Ovary (tissue), 9 donors: ENCODE results near the gene BEAN1. TPM values are rescaled to one million over a fixed set of nuclear protein-coding genes. Genes with fewer than 3 reads are reported as not detected.
A peak's percentile ranks its signal among the peaks of the same experiment; 100 is the strongest.

Experiments used
- DNase-seq, 5 donors: peaks; one replicate each; pipeline ENCODE4 v3.0.0-alpha.2; 2019 to 2020
- H3K27ac ChIP-seq, 2 donors: fragments of 200-600 bp; one replicate each; pipeline versions ENCODE4 v1.5.1 to v1.8.0; 2019 to 2022
- H3K27me3 ChIP-seq: fragments of 200-600 bp; one replicate; pipeline ENCODE4 v1.8.0; 2022
- H3K36me3 ChIP-seq: fragments of 200-600 bp; sonication (generic); one replicate; pipeline ENCODE4 v1.5.1; 2019
- H3K4me1 ChIP-seq: one replicate; pipeline ENCODE4 v1.8.1; 2013; ENCODE audit warnings: mild to moderate bottlenecking, moderate library complexity; ENCODE audit not compliant: insufficient read depth
- H3K4me3 ChIP-seq: fragments of 200-600 bp; sonication (generic); one replicate; pipeline ENCODE4 v1.5.1; 2017
- H3K9me3 ChIP-seq, 2 donors: fragments of 200-600 bp in 1 of 2; sonication (generic) in 1 of 2; one replicate each; pipeline versions ENCODE4 v1.5.1 to v1.8.1; 2013 to 2019; ENCODE audit warnings: mild to moderate bottlenecking in 1 of 2, moderate library complexity in 1 of 2
- CTCF ChIP-seq, 3 donors: fragments of 450-650 bp in 2 of 3; fragments of 200-600 bp in 1 of 3; IDR thresholded peaks; one replicate each; pipeline versions ENCODE4 v1.5.1 to v1.8.0; 2016 to 2022; ENCODE audit warnings: antibody characterized with exemption in 3 of 3, mild to moderate bottlenecking in 1 of 3
- EP300 ChIP-seq: sonication (generic); formaldehyde crosslinking; IDR thresholded peaks from one replicate; pipeline ENCODE4 v1.6.1; 2017; ENCODE audit warnings: antibody characterized with exemption
- POLR2A ChIP-seq: fragments of 450-650 bp; IDR thresholded peaks from one replicate; pipeline ENCODE4 v1.6.1; 2017; ENCODE audit warnings: antibody characterized with exemption, mild to moderate bottlenecking, moderate library complexity
- WGBS, 3 donors: extraction: QIAGEN DNeasy Blood & Tissue Kit in 1 of 3; methylation state at CpG; one replicate each; pipeline versions ENCODE4 v1.1.5 to v1.1.7; 2013 to 2017; 5-methylcytosine and 5-hydroxymethylcytosine counted together
- intact Hi-C, 4 donors: fragments of 100-400 bp; cut with DNase I; formaldehyde crosslinking; loops; one replicate each; pipeline versions ENCODE4 v1.11.0 to v1.15.1; 2022 to 2023
- polyA plus RNA-seq, 2 donors: library from polyadenylated mRNA; stranded (reverse); fragments of 200-250 nt in 1 of 2; fragments of 350-450 nt in 1 of 2; fragmentation: Illumina TruSeq in 1 of 2; extraction: RNeasy Lipid Tissue Mini Kit (QIAGEN cat#74804) in 1 of 2; gene quantifications; one replicate each; pipeline ENCODE4 v1.2.3, GENCODE V29; 2013 to 2014
- total RNA-seq, 7 donors: library from RNA; depleted of rRNA in 2 of 7; stranded (reverse); fragments of >200 nt in 2 of 7; fragmentation: NEBNext Ultra II Directional in 3 of 7; extraction: Animal tissue kit (Norgen Biotek cat#: 25700) in 3 of 7; gene quantifications; one replicate each; pipeline versions ENCODE4 v1.1.0 to v1.2.4, GENCODE V29; 2016 to 2023
- donor health status: DM: no; HTN: no; CAD: no; lungs with moderate emphysema.
- donor health status: DM: no; HTN: no; CAD: no.
- donor health status: Bipolar disorder and iron deficiency.
- donor health status: DM: yes; HTN: yes; CAD: no.
- donor health status: DM: no; HTN: no; CAD: no.
- donor health status: DM: yes; HTN: yes; CAD: no.

The BEAN1 gene
- total and polyA plus RNA-seq, 9 donors = 0.15 to 2.2 (median 0.61) TPM; not detected in 1

- Histone ChIP-seq H3K4me1 (no peaks in the 10 kb centered on the region), H3K9me3 (no peaks in the 10 kb centered on the region), H3K4me3 (no peak overlapping the region), H3K36me3 (no peaks in the 10 kb centered on the region), H3K27me3 (no peaks in the 10 kb centered on the region), H3K27ac (peak overlapping the region in 1 of 2 donors; percentile 27)
- WGBS, 3 donors = 74 to 80% (median 77%) methylated on average over 5 of the region's 5 CpGs
- intact Hi-C loops = loop anchor here in 3 of 4 donors (5.0 to 10.0 kb wide), 4 partner anchors 67 to 125 kb away; partner anchors contain the start of genes CKLF (in 1 of the 3) and TK2 (in 1 of the 3)
- TF ChIP-seq EP300 = no peak
- TF ChIP-seq CTCF (IDR thresholded peaks at IDR 0.05) = no peak
- peak in 3 of 5 donors; percentile 9 to 34 (median 14) for DNase-seq
Measured at GRCh38 chr16:66487580-66488275, 60.6 kb downstream of the BEAN1 start.

GRCh38 chr16:66488505-66488904, 61.4 kb downstream of the BEAN1 start:
- Histone ChIP-seq H3K36me3 (no peaks in the 10 kb centered on the region), H3K4me3 (no peak overlapping the region), H3K27ac (no peak overlapping the region), H3K4me1 (no peaks in the 10 kb centered on the region), H3K27me3 (no peaks in the 10 kb centered on the region), H3K9me3 (no peaks in the 10 kb centered on the region)
- peak in 3 of 5 donors; percentile 2 to 20 (median 8) for DNase-seq
- WGBS, 3 donors = 97 to 100% (median 97%) methylated on average over 1 of the region's 1 CpG
- intact Hi-C loops = loop anchor here in 3 of 4 donors (5.0 to 10.0 kb wide), 4 partner anchors 66 to 126 kb away; partner anchors contain the start of genes CKLF (in 1 of the 3) and TK2 (in 1 of the 3)
- TF ChIP-seq CTCF (IDR thresholded peaks at IDR 0.05) = no peak

GRCh38 chr16:66489385-66489784, 62.3 kb downstream of the BEAN1 start:
- Histone ChIP-seq H3K4me1 (no peaks in the 10 kb centered on the region), H3K9me3 (no peaks in the 10 kb centered on the region), H3K27ac (no peak overlapping the region), H3K36me3 (no peaks in the 10 kb centered on the region), H3K4me3 (no peak overlapping the region), H3K27me3 (no peaks in the 10 kb centered on the region)
- peak in 1 of 5 donors; percentile 7 for DNase-seq
- WGBS, 3 donors = 77 to 81% (median 79%) methylated on average over 2 of the region's 2 CpGs
- intact Hi-C loops = loop anchor here in 3 of 4 donors (5.0 to 10.0 kb wide), 4 partner anchors 65 to 127 kb away; partner anchors contain the start of genes CKLF (in 1 of the 3) and TK2 (in 1 of the 3)
- TF ChIP-seq CTCF (IDR thresholded peaks at IDR 0.05) (no peak), POLR2A (no peak)

GRCh38 chr16:66489818-66490217, 62.7 kb downstream of the BEAN1 start:
- no peaks in the 10 kb centered on the region for H3K36me3 ChIP-seq
- no peaks in the 10 kb centered on the region for H3K9me3 ChIP-seq
- no peak overlapping the region for H3K4me3 ChIP-seq
- no peaks in the 10 kb centered on the region for H3K4me1 ChIP-seq
- no peaks in the 10 kb centered on the region for H3K27me3 ChIP-seq
- TF ChIP-seq POLR2A (no peak), CTCF (IDR thresholded peaks at IDR 0.05) (no peak), EP300 (no peak)
- WGBS, 3 donors = 81 to 92% (median 90%) methylated on average over 5 of the region's 5 CpGs
- no peak overlapping the region for H3K27ac ChIP-seq
- intact Hi-C loops = loop anchor here (5.0 to 10.0 kb wide), 5 partner anchors 65 to 128 kb away; partner anchors contain the start of genes CKLF (in 1 of the 4), CMTM3 (in 1 of the 4) and TK2 (in 1 of the 4)
- peak in 3 of 5 donors; percentile 11 to 23 (median 11) for DNase-seq
